CD14-positive monocyte (primary cell): ENCODE results near the gene TRPM8. TPM values are rescaled to one million over a fixed set of nuclear protein-coding genes. Genes with fewer than 3 reads are reported as not detected.

Source experiments
- DNase-seq, 3 donors: peaks; one replicate each; pipeline ENCODE4 v3.0.0-alpha.2; 2011 to 2022
- H2AFZ ChIP-seq: 2 replicates; pipeline ENCODE4 v1.6.0; 2012; ENCODE audit warnings: mild to moderate bottlenecking, low read depth, low read length, inconsistent platforms; ENCODE audit not compliant: insufficient read depth, poor library complexity, severe bottlenecking
- H3K27ac ChIP-seq, 2 donors: 1 replicate in 1 of 2; 2 replicates in 1 of 2; pipeline ENCODE4 v1.5.1; 2012 to 2013; ENCODE audit warnings: low read length in 2 of 2, control low read depth in 1 of 2, inconsistent platforms in 1 of 2, low read depth in 1 of 2, mild to moderate bottlenecking in 1 of 2
- H3K27me3 ChIP-seq, 2 donors: one replicate each; pipeline versions ENCODE4 v1.6.0 to v1.6.1; 2011 to 2013; ENCODE audit warnings: low read length in 2 of 2; ENCODE audit not compliant: control insufficient read depth in 2 of 2, insufficient read depth in 2 of 2
- H3K36me3 ChIP-seq, 2 donors: replicated peaks in 1 of 2; 1 replicate in 1 of 2; 2 replicates in 1 of 2; pipeline versions ENCODE4 v1.5.1 to v1.6.1; 2012 to 2013; ENCODE audit warnings: low read length in 2 of 2, control low read depth in 1 of 2, inconsistent platforms in 1 of 2, mild to moderate bottlenecking in 1 of 2; ENCODE audit not compliant: insufficient read depth in 2 of 2, control insufficient read depth in 1 of 2
- H3K4me1 ChIP-seq, 2 donors: 1 replicate in 1 of 2; 2 replicates in 1 of 2; pipeline versions ENCODE4 v1.5.1 to v1.6.1; 2012 to 2013; ENCODE audit warnings: low read length in 2 of 2, control low read depth in 1 of 2, inconsistent platforms in 1 of 2, mild to moderate bottlenecking in 1 of 2, moderate library complexity in 1 of 2; ENCODE audit not compliant: insufficient read depth in 2 of 2, control insufficient read depth in 1 of 2
- H3K4me2 ChIP-seq: replicated peaks from 2 replicates; pipeline ENCODE3; 2012; ENCODE audit warnings: low read length, moderate library complexity, mild to moderate bottlenecking; ENCODE audit not compliant: poor library complexity, severe bottlenecking; ENCODE audit errors: extremely low read depth
- H3K4me3 ChIP-seq, 3 experiments: fragments of 200-600 bp in 1 of 3; sonication (generic) in 1 of 3; replicated peaks in 1 of 3; 1 replicate in 2 of 3; 2 replicates in 1 of 3; pipeline ENCODE4 v1.5.1; 2011 to 2013; ENCODE audit warnings: low read length in 3 of 3, mild to moderate bottlenecking in 3 of 3, control low read depth in 2 of 3, low read depth in 2 of 3, inconsistent platforms in 1 of 3, moderate library complexity in 1 of 3
- H3K79me2 ChIP-seq: 2 replicates; pipeline ENCODE4 v1.6.0; 2012; ENCODE audit warnings: mild to moderate bottlenecking, control low read depth, inconsistent platforms, low read length, moderate library complexity; ENCODE audit not compliant: insufficient read depth
- H3K9ac ChIP-seq: 2 replicates; pipeline ENCODE4 v1.6.0; 2017; ENCODE audit warnings: low read length, mild to moderate bottlenecking; ENCODE audit not compliant: insufficient read depth, poor library complexity, severe bottlenecking
- H3K9me3 ChIP-seq, 2 donors: replicated peaks in 1 of 2; 1 replicate in 1 of 2; 2 replicates in 1 of 2; pipeline versions ENCODE4 v1.5.1 to v1.6.1; 2012 to 2013; ENCODE audit warnings: low read length in 2 of 2, control low read depth in 1 of 2; ENCODE audit not compliant: control insufficient read depth in 1 of 2, insufficient read depth in 1 of 2
- H4K20me1 ChIP-seq: 2 replicates; pipeline ENCODE4 v1.6.0; 2012; ENCODE audit warnings: mild to moderate bottlenecking, low read length, control low read depth, moderate library complexity; ENCODE audit not compliant: insufficient read depth
- H3K27ac Mint-ChIP-seq, 7 donors: one replicate each; pipeline ENCODE4 v1.8.0; 2020; ENCODE audit warnings: mild to moderate bottlenecking in 7 of 7, mixed read lengths in 7 of 7, moderate library complexity in 6 of 7, inconsistent platforms in 2 of 7
- H3K27me3 Mint-ChIP-seq, 3 donors: one replicate each; pipeline ENCODE4 v1.8.0; 2021 to 2022; ENCODE audit warnings: low read depth in 3 of 3, mild to moderate bottlenecking in 3 of 3, mixed read lengths in 3 of 3, moderate library complexity in 3 of 3, inconsistent platforms in 1 of 3
- H3K36me3 Mint-ChIP-seq, 2 donors: one replicate each; pipeline ENCODE4 v1.8.0; 2020; ENCODE audit warnings: mixed read lengths in 2 of 2, inconsistent platforms in 1 of 2, mild to moderate bottlenecking in 1 of 2
- H3K4me1 Mint-ChIP-seq: one replicate; pipeline ENCODE4 v1.8.0; 2020; ENCODE audit warnings: mild to moderate bottlenecking, mixed read lengths
- H3K4me3 Mint-ChIP-seq, 2 donors: one replicate each; pipeline ENCODE4 v1.8.0; 2020; ENCODE audit warnings: mild to moderate bottlenecking in 2 of 2, mixed read lengths in 2 of 2, moderate library complexity in 1 of 2
- H3K9me3 Mint-ChIP-seq, 7 donors: one replicate each; pipeline ENCODE4 v1.8.0; 2020 to 2022; ENCODE audit warnings: mixed read lengths in 7 of 7, mild to moderate bottlenecking in 6 of 7, moderate library complexity in 6 of 7, inconsistent platforms in 2 of 7
- CTCF ChIP-seq: fragments of 200-600 bp; IDR thresholded peaks from one replicate; pipeline ENCODE4 v1.8.0; 2022; ENCODE audit warnings: antibody characterized with exemption, mild to moderate bottlenecking
- WGBS: methylation state at CpG from one replicate; pipeline ENCODE4 v1.1.5; 2013; ENCODE audit warnings: missing lambda C conversion rate; ENCODE audit not compliant: insufficient coverage; 5-methylcytosine and 5-hydroxymethylcytosine counted together
- intact Hi-C, 2 donors: fragments of 100-400 bp; cut with micrococcal nuclease; formaldehyde crosslinking; loops; one replicate each; pipeline versions ENCODE4 v1.15.0 to v1.15.1; 2023
- polyA plus RNA-seq, 3 donors: library from polyadenylated mRNA; depleted of rRNA in 1 of 3; unstranded in 2 of 3; stranded (reverse) in 1 of 3; fragments of 300-500 nt in 2 of 3; fragments of >200 nt in 1 of 3; fragmentation: Illumina TruSeq in 2 of 3; gene quantifications; 1 replicate in 2 of 3; 2 replicates in 1 of 3; pipeline ENCODE4 v1.2.3, GENCODE V29; 2012 to 2021

The TRPM8 gene
- polyA plus RNA-seq, 3 donors: not detected

GRCh38 chr2:233972941-233973575, 55.9 kb downstream of the TRPM8 start:
- H3K9me3 Mint-ChIP-seq: peaks cover 0 to 2% (median 0%) of the 10 kb centered on the region in 7 donors
- no peak overlapping the region for H2AFZ ChIP-seq
- intact Hi-C loops: no loop called here

GRCh38 chr2:233973786-233974185, 56.6 kb downstream of the TRPM8 start:
- Mint-ChIP-seq H3K9me3 (peaks cover 0 to 2% (median 0%) of the 10 kb centered on the region in 7 donors), H3K4me1 (no peaks in the 10 kb centered on the region), H3K36me3 (no peaks in the 10 kb centered on the region), H3K27ac (no peak overlapping the region), H3K27me3 (peaks cover 5 to 9% (median 7%) of the 10 kb centered on the region in 3 donors), H3K4me3 (no peak overlapping the region)
- no peaks in the 10 kb centered on the region for H4K20me1 ChIP-seq
- H2AFZ ChIP-seq: no peak overlapping the region
- H3K36me3 ChIP-seq: no peaks in the 10 kb centered on the region
- H3K4me1 ChIP-seq: no peaks in the 10 kb centered on the region
- H3K27ac ChIP-seq: no peak overlapping the region
- DNase-seq: no peak
- H3K4me3 ChIP-seq: no peak overlapping the region
- H3K9me3 ChIP-seq: no peaks in the 10 kb centered on the region
- TF ChIP-seq CTCF: no peak
- intact Hi-C loops: no loop called here
- H3K9ac ChIP-seq: no peak overlapping the region
- WGBS: no CpG with 5 or more reads among the region's 6 CpGs
- H3K27me3 ChIP-seq: no peaks in the 10 kb centered on the region
- H3K4me2 ChIP-seq: no peak overlapping the region
- H3K79me2 ChIP-seq: no peaks in the 10 kb centered on the region

More at GRCh38 chr2:233972941-233973575, 55.9 kb downstream of the TRPM8 start:
- Histone ChIP-seq H4K20me1 (no peaks in the 10 kb centered on the region), H3K9ac (no peak overlapping the region), H3K4me3 (no peak overlapping the region), H3K9me3 (no peaks in the 10 kb centered on the region), H3K79me2 (no peaks in the 10 kb centered on the region), H3K27ac (no peak overlapping the region), H3K4me1 (no peaks in the 10 kb centered on the region), H3K4me2 (no peak overlapping the region), H3K36me3 (no peaks in the 10 kb centered on the region), H3K27me3 (no peaks in the 10 kb centered on the region)
- no peak overlapping the region for H3K4me3 Mint-ChIP-seq
- H3K4me1 Mint-ChIP-seq: no peaks in the 10 kb centered on the region
- H3K27me3 Mint-ChIP-seq: peaks cover 3 to 10% (median 4%) of the 10 kb centered on the region in 3 donors
- no peak for TF ChIP-seq CTCF
- 87% methylated on average over 11 of the region's 13 CpGs for WGBS
- no peak for DNase-seq
- no peak overlapping the region for H3K27ac Mint-ChIP-seq
- H3K36me3 Mint-ChIP-seq: no peaks in the 10 kb centered on the region
